GM19351 (cell line): Measurements from ENCODE around the gene SMAD5.

Experiments used
- ATAC-seq: cut with Tn5 transposase; IDR thresholded peaks from one replicate; pipeline ENCODE4 v1.9.1; 2021; ENCODE audit warnings: mild to moderate bottlenecking, moderate library complexity; ENCODE audit not compliant: unreplicated experiment

The SMAD5 gene

DNA sequence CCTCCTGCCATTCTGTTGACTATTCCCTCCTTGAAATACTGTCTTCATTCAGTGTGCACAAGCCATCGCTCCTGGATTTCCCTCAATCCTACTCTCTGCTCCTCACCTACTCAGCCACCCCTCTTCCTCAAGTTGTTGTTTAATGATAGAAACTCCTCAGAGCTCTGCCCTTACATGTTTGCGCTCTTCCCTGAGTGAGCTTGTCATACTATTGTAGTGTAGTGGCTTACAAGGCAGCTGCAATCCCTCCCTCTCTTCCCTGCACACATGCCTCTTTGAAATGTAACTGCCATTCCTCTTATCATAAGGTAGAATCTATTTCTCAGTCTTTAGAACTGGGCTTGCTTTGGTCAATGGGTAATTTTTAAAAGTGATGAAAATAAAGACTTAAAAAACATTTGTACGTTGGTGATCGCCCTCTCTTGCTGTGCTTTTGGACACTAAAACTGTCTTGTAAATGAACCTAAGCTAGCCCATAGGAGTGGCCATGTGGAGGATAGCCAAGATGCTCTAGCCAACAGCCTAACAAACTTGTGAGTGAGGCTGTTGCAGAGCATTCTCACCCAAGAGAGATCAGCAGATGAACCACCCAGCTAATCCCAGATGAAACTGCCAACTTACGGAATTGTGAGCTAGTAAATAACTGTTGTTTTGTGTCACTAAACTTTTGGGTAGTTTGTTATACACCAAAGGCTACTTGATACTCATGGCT lies 18.1 kb upstream of the SMAD5 start:
- ATAC-seq: no peak

DNA sequence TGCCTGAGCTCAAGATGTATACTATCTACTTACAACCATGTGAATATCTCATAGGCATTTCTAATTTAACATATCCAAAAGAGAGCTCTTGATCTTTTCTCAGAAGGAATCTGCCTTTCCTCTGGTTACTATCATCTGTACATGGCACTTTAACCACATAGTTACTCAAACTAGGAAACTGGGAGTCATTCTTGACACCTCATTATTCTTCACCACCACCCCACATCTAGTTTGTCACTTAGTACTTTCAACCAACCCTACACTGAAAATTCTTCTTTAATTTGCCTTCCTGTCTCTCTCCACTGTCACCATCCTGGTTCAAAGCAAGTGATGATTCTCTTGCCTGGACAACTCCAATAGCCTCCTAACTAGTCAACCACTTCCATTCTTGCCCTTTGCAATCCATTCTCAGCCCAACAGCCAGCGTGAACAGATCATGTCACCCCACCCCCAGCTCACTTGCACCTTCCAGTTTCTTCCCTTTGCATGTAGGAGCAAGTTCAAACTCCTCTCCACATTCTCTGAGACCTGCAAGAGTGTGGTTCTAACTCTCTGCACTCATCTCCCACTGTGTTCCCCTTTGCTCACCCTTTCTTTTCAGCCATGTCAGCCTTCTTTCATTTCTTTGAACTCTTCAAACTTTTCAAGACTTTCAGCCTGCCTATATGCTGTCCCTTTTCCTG lies 17.3 kb upstream of the SMAD5 start:
- ATAC-seq: no peak

DNA sequence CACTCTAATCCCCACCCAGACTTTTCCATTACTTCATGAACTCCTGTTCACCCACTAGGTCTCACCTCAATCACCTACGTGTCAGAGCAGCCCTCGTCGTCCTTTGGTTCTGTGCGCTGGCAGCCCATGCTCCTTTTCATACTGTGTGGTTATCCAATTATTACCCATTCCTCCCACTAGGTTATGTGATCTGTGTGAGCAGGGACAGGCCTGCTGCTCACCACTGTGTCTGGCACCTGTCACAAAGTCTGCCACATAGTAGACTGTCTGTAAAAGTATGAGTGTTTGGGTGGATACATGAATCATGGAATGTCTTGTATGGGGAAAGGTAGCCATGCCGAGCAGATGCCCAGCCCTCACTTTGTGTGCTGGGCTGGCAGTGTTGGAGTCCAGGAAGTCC lies 12.1 kb upstream of the SMAD5 start:
- ATAC-seq: no peak

DNA sequence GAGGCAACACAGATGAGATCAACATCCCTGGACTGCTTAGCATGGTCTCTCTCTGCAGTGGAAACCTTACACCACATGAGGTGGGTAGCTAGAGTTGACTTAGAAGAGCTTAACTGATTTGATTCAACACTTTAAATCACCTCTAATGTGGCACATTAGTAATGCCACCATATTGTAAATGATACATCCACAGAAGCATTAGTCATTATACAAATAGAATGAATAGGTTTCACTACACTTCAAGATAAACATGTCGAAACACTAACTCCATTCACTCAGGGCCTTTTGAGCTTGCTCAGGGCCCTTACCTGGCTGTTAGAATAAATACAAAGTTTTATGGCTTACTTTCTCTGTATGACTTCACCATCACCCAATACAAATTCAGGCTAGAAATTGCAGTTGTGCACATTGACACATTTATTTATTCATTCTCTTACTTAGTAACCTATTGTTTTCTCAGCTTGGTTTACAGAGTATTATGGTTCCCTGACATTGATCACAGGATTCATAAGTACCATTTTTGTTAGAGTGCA lies 9.3 kb upstream of the SMAD5 start:
- ATAC-seq: no peak

DNA sequence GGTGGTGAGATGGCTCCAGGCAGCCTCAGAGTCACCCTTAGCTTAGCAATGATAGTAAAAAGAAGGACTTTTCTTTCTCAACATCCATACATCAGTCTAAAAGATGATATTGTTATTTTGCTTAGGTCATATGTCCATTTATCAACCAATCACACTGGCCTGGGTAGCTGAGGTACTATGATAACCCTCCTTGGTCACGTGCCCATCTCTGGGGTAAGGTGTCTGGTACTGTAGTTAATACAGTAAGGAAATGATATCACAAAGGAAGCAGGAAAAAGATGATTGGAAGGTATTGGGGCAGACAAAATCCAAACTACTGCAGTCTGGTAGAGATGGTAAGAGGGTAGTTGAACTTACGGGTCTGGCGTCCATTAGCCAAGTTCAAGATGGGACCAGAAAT lies 5.1 kb upstream of the SMAD5 start:
- ATAC-seq: no peak

DNA sequence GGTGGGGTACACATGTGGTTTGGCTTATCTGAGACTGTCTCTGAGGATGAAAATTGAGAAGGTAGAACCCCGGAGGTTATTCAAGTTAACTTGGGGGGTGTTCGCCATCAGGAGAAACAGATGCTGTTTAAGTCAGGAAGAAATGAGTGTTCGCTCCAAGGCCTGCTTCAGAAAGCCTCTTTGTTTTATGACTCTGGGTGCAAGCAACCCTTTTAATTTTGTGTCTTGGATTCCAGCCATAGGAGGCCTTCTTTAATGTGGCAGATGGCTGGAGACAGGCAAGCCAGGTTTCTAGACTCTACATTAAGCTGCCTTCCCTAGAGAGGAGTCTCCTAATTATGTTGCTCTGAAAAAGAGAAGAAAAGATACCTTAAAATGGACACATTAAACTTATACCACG lies 4.2 kb upstream of the SMAD5 start:
- no peak for ATAC-seq

DNA sequence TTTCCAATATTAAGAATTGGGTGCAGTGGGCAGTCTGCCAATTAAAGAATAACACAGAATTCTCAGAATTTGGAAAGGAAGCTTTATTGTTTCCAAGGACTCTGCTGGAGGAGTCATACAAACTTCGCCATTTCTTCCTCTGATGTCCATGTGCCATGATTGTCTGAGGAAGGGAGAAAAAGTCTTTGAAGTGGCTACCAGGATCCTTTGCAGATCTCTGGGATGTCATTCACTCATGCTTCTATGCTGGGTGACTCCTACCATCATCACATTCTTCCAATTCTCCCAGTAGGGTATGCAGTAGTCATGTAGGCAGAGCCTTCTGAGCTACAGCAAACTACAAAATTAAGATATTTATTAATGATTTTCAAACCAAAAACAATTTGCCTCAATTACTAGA lies 3.2 kb upstream of the SMAD5 start:
- ATAC-seq: no peak

DNA sequence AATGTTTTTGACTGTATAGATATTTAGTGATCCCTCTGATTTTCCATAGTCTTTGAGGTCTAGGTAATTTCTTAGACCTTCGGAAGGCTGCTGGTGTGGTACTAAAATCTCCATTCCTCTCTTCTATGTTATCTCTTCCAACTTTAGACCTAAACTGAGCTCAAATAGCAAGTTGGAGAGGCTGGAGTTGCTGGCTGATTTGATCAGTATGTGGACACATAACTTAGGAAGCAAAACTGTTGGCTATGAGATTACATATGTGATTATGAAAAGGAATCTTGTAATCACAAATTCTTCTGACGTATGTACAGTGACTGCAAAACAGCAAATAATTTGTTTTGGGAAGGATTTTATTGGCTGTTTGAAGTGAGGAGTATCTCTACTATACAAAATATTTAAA lies 2.1 kb upstream of the SMAD5 start:
- ATAC-seq: no peak

DNA sequence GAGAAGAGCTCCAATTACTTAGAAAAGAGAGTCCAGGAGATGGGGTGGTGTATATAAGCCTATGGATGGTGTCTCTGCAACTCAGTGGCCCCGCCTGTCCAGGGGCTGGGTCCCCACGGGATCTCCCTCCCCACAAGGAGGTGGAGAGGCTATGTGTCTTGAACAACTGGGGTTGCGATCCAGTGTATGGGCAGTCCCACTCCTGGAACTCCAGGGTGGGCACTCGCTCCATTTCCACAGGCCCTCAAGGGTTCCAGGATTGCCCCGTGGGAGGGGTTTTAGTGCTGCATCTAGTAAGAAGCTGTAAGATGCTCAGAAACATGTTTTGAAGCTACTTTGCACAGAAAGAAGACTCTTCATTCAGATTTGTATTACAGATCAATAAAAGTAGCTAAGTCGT lies 558 bp upstream of the SMAD5 start:
- peak; percentile 10 for ATAC-seq

DNA sequence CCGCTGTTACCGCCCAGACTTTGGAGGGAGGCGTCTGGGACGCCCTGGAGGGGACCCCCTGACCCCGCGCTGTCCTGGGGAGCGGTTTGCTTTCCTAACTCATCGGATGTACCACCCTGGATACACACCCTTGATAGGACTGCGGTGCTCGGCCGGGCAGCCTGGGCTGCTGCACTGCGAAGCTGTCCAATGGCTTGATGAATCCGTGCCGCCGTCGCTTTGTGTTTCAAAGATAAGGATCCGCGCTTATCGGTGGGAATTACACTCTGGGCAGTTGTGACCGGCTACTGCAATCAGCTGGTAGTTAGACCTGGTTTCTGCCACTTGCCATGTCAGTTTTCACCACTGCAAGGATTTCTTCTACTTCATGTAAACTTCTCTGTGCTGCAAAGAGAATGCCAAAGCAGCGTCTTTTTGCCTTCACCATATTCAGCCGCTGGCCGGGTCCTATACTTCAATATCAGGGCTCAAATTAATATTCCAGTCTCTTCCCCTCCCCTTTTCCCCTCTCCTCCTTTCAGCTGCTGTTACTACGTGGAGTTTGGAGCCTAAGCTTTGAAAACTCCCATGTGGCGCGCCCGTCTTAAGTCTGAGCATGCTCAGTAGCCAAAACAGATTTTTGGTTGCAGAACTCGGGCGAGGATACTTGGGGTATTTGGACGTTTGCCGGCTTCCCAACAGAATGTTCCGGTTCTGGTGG lies 727 bp downstream of the SMAD5 start:
- ATAC-seq: peak; percentile 39

DNA sequence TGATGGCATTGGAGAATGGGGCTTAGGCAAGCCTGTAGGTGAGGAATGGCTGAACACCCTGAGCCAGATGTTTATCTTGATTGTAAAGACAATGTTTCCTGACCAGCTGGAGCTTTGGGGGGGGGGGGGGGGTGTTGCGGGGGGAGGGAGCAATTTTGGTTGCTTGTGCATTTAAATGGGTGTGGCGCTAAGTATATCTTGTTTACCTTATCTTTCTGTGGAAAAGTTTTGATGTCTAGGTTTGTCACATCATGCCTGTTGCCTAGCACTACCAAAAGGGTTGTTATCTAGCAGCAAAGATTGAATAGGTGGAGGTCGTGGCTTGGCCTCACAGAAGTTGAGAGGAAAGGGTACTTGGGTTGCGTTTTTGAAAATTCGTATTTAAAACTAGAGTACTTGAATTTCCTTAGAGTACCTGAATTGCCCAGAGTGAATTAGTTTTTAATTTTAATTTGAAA lies 1.3 kb downstream of the SMAD5 start:
- no peak for ATAC-seq

DNA sequence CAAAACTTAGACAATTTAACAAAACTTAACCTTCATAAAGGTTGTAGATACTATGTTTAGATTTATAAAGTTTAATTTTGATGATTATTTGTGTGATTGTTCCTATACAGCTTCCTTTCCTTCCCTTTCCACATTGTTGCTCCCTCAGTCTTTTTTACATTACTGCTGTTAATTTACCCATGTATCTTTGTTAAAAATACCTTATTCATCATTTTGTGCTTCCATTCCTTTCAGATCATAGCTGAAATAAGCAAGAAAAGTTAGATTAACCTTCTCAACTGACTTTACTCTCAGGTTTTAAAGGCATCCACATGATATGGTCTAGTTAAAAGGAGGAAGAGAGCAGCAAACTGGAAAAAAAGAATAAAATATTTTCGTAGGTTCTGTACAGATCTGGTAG lies 2.0 kb downstream of the SMAD5 start:
- ATAC-seq: no peak

DNA sequence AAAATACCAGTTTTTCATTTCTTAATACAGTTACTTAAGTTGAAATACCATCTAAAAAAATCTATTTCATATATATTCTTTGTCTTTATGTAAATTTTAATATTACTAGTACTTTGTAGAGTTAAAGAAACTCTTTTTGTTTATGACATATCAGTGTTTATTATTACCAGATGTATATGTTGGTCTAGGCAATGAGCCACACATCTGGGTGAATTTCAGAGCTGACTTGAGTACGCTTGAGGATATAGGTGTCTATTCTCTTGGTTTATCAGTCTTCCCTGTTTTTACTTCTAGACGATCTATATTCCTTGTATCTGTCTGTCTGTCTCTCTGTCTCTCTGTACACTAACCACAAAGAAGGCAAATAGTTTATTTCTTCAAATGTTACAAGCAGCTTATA lies 2.9 kb downstream of the SMAD5 start:
- ATAC-seq: no peak

DNA sequence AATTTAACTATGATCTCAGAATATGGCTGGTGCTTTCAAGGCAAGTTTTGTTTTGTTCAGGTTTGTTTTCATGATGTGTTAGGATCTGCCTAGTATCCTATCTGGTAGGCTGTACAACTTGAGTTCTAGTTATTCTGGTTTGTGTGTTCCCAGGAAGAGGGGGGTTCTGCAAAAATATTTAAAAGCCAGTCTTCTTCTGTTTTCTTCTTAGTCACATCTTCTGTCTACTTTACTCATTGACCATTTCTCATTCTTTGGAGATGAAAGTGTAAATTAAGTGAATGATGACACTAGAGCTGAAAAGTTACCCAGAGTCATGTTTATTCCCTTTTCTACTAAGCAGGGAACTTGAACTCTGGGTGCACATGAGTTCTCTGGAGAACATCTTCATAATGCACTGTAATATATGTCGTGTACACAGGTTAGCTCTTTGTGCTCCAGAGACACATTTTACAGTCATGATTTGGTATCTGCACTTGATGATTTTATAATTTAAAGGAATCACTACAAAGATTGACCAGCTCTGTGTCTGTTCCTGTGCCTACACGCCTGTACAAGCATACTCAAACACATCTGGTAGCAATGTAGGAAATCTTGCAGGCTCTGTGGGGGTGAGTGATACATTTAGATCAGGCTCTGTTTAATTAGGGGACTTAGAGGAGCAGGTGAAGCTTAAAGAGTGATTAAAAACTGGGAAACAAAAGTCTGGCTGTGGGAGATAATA lies 5.0 kb downstream of the SMAD5 start:
- ATAC-seq: no peak

DNA sequence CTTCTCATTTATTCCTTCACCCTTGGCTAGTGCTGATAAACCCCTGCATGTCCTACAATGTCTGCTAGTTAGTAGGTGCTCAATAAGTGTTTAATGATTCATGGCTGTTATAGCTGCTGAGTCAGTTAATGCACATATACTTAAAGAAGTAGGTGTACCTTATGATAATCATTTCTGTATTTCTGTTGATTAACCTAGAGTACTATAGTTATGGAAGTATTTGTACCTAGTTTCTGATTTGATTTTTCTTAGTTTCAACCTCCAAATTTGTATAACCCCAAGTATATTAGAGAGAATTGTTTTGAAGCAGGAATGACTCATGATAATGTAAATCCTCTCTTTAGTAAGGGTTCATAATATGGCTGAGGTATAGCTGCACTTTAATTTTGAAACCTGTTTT lies 8.9 kb downstream of the SMAD5 start:
- ATAC-seq: peak; percentile 89

DNA sequence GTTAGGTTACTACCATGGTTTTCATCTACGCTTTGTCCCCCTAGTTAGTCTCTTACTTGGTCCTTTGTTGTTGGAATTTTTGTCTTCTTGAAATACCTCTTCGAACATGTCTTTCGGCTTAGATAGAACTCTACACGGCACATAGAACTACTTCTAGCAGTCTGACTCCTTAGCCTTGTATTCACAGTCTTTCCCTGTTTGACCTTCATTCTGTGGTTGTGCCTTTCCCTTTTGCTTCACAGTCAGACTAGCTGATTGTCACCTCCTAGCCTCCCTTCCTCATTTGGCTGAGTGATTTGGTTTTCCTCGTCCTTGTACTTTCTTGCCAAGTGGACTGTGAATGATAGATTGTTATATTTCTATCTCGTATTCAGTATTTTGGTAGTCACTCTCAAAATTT lies 10.7 kb downstream of the SMAD5 start:
- no peak for ATAC-seq

DNA sequence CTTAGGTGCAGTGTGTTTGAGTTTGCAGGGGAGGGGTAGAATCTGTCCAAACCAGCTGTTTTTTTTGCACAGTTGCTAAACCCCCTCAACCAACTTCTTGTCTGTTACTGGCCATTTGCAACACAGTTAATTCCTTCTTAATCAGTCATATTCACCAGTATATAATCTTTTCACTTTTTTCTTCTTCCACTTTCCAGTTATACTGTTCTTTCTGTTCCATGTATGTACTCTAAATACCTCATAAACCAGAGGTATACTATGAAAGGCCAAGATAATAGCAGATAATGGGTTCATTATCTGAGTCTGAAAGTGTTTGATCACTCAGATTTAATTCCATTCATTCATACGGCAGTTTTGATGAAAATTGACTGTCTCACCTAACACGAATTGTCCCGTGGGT lies 11.1 kb downstream of the SMAD5 start:
- ATAC-seq: no peak

DNA sequence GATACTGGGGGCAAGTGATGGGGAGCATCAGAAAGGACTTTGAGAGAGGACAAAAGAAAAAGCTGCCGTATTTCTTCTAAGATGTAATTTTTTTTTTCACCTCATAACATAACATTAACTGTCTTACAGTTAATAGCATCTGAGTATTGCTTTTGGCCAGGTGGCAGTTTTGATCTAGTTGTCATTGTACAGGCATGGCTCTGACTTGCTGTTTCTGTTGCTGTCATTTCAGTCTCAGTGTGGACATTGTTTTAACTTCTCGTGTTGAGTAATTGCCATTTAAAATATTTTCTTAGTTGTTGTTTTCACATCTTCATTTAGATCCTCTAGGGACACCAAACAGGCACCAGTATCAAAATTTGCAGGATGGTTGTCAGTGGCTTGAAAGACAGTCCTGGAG lies 12.4 kb downstream of the SMAD5 start:
- peak; percentile 52 for ATAC-seq

DNA sequence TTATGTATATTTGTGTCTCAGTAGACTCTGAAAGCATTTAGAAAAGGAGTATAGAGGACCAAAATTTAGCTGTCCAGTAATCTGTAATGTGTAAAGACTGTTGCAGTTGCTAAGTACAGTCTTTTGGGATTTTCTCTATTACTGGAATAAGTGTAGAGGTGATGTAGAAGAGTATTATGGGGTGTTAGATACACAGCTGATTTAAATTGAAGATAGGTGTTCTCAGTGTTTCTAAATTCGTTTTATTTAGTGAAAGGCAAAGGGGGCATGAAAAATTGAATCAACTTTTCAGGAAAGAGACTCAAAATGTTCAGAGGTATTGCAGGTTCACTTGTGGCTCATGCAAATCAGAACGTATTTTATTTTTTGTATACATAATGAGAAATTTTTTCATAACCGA lies 13.6 kb downstream of the SMAD5 start:
- ATAC-seq: no peak

DNA sequence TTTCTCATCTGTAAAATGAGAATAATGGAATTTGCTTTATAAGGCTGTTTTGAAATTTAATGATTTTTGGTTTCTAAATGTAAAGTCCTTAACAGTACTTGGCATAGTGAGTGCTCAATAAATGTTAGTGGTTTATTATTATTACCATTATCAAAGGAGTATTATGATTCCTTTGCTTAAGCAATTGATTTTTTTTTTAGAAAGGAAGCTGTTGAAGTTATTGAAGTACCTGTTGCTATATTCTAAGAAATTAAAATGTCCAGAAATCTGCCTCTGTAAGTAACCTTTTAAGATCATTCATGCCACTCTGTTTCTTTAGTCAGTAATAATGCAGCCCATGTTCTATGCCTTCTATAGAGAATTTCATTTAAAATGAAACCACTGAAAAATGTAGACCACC lies 15.0 kb downstream of the SMAD5 start:
- no peak for ATAC-seq

DNA sequence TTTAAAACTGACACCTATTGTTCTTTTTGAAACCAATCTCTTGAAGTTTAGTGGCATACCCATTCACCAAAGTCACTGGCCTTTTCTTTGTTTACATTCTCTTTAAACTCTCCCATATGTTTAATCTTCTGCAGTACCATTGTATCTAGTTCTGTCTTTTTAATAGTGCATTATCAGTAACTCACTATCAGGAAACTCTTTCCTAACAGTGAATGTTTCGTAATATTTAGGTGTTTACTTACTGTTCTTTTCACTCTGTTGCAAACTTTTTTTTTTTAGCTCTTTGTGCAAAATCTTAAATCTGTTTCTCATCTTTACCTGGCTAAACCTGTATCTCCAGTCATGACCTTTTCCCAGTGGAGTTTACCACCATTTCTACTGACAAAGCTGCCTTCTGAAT lies 17.2 kb downstream of the SMAD5 start:
- no peak for ATAC-seq
